ENCODE measurements around the gene SYNCRIP.
A peak's percentile ranks its signal among the peaks of the same experiment; 100 is the strongest.
"Not testable (repeated sequence)": the region's sequence is repeated elsewhere in the genome, so short reads cannot be mapped to it uniquely, and the experiment has no call there.

SYNCRIP gene

GRCh38 chr6:85669735-85670194 lies 27.1 kb upstream of the SYNCRIP start:
- DNase-seq, result peak; percentile 81

GRCh38 chr6:85662251-85662650 lies 19.6 kb upstream of the SYNCRIP start:
- peak; percentile 30 for DNase-seq

GRCh38 chr6:85660181-85660611 lies 17.5 kb upstream of the SYNCRIP start:
- peak; percentile 98 for DNase-seq

- DNase-seq, result no peak
Measured at GRCh38 chr6:85650606-85651005, 7.9 kb upstream of the SYNCRIP start.

- no peak for DNase-seq
Measured at GRCh38 chr6:85644279-85644762, 1.6 kb upstream of the SYNCRIP start.

GRCh38 chr6:85643537-85644278 lies 1.0 kb upstream of the SYNCRIP start:
- peak; percentile 94 for DNase-seq

GRCh38 chr6:85641897-85642773 lies 551 bp downstream of the SYNCRIP start:
- peak; percentile 47 for DNase-seq

- DNase-seq, result peak; percentile 31
Measured at GRCh38 chr6:85641522-85641896, 1.2 kb downstream of the SYNCRIP start.

GRCh38 chr6:85640821-85641220 lies 1.9 kb downstream of the SYNCRIP start:
- DNase-seq, result peak; percentile 7

- peak; percentile 10 for DNase-seq
Measured at GRCh38 chr6:85637579-85637978, 5.1 kb downstream of the SYNCRIP start.

- DNase-seq, result no peak
Measured at GRCh38 chr6:85632164-85632942, 10.3 kb downstream of the SYNCRIP start.

- DNase-seq, result not testable (repeated sequence)
Measured at GRCh38 chr6:85631117-85631516, 11.6 kb downstream of the SYNCRIP start.

- no peak for DNase-seq
Measured at GRCh38 chr6:85628353-85628752, 14.3 kb downstream of the SYNCRIP start.

GRCh38 chr6:85620308-85620707 lies 22.4 kb downstream of the SYNCRIP start:
- peak; percentile 28 for DNase-seq

- no peak for DNase-seq
Measured at GRCh38 chr6:85614780-85615179, 27.9 kb downstream of the SYNCRIP start.

GRCh38 chr6:85612690-85613474 lies 29.8 kb downstream of the SYNCRIP start:
- no peak for DNase-seq

GRCh38 chr6:85610182-85610895 lies 32.3 kb downstream of the SYNCRIP start:
- DNase-seq, result no peak

GRCh38 chr6:85602100-85602499 lies 40.6 kb downstream of the SYNCRIP start:
- DNase-seq, result no peak

- no peak for DNase-seq
Measured at GRCh38 chr6:85600713-85601313, 41.9 kb downstream of the SYNCRIP start.

- no peak for DNase-seq
Measured at GRCh38 chr6:85594197-85594930, 48.3 kb downstream of the SYNCRIP start.

Measured in EL (cell line).